NCI-H1105 treated with DMSO at 0.1 percent for 48 hours (cell line): ENCODE data around the gene MAP6D1.
"Not testable (repeated sequence)": the region's sequence is repeated elsewhere in the genome, so short reads cannot be mapped to it uniquely, and the experiment has no call there.

ENCODE experiments used
- DNase-seq: peaks from one replicate; lab custom pipeline; 2025; lab: John Stamatoyannopoulos, UW

The MAP6D1 gene

DNA sequence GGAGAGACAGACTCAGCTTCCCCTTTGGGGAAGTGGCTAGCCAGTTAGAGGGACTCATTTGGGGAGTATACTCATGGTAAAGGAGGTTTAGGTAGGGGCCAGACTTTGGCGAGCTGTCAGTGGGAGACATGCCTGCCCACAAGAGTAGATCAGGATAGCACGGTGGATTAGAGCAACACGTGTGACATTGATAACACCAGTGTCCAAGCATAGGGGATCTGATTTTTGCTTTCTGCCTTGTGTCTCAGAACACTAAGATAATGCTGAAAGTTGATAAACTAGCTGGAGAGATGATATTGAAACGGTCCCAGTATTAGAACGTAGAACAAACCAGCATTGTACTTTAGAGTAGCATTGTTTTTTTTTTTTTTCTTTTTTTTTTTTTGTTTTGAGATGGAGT, 25.9 kb downstream of the MAP6D1 start:
- no peak for DNase-seq

DNA sequence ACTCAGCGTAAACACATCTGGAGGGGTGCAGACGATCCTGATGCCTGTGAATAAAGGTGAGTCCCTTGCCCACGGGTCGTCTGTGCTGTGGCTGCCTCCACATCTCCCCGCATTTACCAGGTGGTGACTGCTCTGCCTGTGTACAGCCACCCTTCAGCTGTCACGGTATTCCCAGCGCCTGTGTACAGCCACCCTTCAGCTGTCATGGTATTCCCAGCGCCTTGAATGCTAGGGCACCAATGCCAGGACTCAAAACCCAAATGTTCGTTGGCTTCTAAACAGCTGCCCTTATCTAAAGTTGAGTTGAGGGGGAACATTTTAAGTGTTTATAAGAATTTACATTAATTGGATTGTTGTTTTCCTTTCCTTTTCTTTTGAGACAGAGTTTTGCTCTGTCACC, 27.4 kb downstream of the MAP6D1 start:
- DNase-seq = no peak

DNA sequence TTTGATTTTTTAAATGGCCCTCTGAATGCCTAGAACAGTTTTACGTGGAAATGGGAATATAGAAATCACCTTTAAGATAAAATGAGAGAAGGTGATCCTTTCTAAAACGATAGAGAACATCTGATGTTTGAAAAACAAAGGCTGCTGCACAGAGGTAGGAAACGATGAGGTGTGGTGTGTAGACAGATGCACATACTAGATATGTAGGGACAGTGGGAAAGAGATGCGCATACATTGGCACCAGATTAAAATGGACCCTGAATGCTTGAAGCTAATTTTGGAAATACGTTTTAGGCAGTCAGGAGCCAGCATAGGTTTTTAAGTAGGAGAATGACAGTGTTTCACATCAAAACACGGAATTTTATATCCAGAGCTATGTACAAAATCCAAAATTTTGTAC, 29.0 kb downstream of the MAP6D1 start:
- DNase-seq = no peak

DNA sequence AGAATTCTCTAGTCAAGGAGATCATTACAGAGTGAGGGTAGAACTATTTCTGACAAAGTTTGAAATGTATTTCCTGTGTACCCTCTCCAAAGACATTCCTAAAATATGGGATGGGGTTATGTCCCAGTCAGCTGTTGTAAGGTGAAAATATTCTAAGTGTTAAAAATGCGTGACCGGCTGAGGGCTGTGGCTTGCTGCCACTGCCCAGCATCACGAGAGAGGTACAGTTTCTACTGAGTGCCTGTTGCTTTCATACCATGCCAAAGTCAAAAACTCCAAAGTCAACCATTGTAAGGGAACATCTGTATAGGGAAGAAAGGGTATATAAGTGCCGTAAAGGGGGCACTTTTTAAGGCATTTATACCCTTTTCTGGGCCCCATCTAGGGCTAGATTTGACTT, 30.9 kb downstream of the MAP6D1 start:
- DNase-seq = no peak

DNA sequence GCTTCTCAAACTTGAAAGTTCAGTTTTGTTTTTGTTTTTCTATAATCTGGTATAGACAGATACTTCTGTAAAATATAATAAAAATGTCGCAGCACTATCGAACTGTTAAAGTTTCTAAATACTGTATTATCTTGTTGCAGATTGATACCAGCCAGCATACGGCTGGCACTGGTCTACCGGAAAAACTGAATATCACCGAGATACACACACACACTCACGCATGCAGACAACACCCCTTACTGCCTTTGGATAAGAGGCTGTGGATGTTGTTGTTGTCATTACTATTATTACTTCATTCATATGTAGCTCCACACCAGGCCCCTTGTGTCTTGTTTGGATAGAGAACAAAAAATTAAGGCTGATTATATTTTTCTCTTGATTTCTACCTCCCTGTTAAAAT, 32.4 kb downstream of the MAP6D1 start:
- DNase-seq = no peak

DNA sequence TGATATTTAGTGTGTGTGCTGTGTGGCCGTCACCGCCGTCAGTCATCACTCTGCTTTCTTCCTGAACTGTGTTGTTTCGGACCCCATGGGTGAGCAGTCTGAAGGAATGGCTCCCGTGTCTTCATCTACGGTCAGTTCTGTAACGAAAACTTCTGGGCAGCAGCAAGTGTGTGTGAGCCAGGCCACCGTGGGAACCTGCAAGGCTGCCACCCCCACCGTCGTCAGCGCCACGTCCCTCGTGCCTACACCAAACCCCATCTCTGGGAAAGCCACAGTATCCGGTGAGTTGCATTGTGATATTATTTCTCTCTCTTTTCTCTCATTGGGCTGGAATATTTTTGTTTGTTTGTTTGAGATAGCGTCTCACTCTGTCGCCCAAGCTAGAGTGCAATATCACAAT, 34.7 kb downstream of the MAP6D1 start:
- no peak for DNase-seq

DNA sequence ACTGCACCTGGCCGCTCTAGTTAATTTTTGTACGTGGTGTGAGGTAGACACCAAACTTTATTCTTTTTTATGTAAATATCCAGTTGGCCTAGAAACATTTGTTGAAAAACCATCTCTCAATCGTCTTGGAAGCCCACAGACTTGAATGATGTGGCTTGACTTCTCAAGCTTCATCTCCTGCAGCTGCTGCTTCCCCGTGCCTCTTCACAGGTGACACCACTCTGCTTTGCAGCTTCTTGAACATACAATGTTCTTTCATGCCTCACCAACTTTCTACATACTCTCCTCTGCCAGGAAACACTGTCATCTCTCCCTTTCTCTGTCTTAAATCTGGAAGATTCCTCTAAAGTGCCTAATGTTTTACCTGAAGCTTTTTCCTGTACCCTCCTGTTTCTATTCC, 35.6 kb downstream of the MAP6D1 start:
- no peak for DNase-seq

DNA sequence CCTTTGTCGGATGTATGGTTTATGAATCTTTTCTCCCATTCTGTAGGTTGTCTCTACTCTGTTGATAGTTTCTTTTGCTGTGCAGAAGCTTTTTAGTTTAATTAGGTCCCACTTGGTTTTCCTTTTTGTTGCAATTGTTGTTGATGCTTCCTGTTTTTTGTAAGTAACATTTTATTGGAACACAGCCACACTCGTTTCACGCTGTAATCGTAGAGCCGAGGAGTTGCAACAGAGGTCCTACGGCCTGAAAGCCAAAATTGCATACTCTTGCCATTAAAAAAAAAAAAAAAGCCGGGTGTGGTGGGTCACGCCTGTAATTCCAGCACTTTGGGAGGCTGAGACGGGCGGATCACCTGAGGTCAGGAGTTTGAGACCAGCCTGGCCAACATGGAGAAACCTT, 40.9 kb downstream of the MAP6D1 start:
- DNase-seq = not testable (repeated sequence)

DNA sequence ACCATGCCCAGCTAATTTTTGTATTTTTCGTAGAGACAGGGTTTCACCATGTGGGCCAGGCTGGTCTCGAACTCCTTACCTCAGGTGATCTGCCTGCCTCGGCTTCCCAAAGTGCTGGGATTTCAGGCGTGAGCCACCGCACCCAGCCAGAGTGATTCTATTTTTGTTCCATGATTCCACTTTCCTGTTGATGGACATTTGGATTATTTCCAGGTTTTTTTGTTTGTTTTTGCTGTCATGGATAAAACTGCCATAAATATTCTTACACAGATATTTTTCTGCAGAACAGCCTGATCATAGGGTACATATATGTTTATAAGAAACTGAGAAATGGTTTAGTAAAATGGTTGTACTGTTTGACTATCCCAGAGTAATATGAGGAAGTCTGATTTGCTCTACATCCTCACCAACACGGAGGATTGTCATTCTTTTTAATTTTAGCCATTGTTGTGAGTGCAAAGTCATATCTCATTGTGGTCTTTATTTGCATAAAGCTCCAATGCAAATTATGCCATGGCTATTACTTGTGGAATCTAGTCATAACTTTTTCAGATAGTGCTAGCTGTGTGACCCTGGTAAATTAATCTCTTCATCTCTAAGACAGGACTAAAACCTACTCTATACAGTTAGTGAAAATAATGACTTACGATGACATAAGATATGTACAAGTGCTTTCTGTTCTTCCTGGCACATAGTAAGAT, 42.7 kb downstream of the MAP6D1 start:
- DNase-seq = no peak

DNA sequence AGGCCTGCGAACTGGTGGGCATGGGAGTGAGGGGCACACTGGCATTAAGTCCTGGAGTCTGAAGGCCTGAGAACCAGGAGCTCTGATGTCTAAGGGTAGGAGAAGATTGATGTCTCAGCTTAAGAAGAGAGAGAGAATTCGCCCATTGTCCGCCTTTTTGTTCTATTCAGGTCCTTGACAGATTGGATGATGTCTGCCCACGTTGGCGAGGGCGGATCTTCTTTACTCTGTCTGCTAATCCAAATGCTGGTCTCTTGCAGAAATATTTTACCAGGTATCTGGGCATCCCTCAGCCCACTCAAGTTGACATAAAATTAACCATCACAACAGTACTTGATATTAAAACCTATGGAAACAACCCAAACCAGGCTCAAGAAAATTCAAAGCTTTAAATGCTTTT, 44.1 kb downstream of the MAP6D1 start:
- no peak for DNase-seq

DNA sequence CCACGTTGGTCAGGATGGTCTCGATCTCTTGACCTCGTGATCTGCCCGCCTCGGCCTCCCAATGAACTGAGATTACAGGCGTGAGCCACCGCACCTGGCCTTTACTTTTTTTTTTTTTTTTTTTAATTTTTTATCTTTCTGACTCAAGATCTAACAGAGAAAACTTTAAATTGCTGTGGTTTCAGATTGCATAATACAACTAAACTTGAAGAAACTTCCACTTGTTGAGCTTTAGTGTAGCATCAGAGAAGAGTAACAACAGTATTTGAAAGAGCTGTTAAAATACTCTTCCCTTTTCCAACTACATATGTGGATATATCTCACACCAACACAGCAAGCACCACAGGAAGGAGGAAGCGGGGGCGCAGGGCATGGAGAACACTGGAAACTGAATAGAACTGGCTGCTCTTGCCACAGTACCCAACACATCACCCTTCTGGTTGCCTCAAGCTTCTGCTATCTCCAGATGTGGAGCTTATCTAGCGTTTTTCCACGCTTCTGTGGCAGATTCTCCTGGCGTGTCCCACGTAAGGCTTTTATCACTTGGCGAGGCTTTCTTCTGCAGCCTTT, 45.4 kb downstream of the MAP6D1 start:
- no peak for DNase-seq

DNA sequence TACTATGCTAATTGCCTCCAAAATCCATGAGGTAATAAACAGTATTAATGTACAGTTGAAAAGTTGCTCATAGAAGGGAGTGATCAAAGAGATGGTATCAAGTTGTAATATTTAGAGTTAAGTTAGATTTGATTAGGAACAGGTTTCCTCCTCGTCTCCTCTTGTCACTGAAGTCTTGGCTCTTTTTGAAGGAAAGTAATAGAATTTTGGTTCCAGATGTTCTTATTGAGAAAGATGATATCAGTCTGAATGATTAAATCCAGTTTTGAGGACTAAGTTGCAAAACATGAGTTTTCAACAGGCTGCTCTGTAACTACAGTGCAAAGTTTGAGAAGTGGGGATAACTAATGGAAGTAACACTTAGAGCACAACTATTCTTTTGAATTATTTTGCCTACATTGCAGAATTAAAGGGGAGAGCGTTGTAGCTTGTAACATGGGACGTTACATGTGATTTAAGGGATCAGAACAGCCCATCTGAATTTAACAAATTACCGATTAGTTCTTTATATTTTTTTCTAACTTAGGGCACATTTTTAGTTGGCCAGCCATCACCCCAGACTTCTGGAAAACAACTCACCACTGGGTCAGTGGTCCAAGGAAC, 48.3 kb downstream of the MAP6D1 start:
- no peak for DNase-seq

DNA sequence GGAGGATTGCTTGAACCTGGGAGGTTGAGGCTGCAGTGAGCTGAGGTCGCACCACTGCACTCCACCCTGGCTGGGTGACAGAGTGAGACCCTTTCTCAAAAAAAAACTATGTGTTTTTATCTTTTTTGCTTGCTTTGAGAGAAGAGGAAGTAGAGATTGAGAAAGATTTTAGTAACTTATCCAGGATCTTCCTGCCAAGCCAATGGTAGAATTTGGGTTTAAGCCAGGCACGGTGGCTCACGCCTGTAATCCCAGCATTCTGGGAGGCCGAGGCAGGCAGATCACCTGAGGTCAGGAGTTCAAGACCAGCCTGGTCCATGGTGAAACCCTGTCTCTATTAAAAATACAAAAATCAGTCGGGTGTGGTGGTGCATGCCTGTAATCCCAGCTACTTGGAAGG, 48.9 kb downstream of the MAP6D1 start:
- DNase-seq = not testable (repeated sequence)

DNA sequence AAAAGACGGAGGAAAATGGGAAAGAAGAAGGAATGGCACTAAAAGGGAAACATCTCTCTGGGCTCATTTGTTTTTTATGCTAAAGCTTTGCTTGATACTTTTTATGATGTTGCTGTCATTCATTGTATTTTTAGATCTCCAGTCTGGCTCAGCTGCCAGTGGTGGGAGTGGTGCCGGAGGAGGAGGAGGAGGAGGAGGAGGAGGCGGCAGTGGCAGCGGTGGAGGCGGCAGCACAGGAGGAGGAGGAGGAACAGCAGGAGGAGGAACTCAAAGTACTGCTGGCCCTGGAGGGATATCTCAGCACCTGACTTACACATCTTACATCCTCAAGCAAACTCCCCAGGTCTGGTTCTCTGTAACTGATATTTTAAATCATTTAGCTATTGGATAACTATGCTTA, 49.6 kb downstream of the MAP6D1 start:
- no peak for DNase-seq

DNA sequence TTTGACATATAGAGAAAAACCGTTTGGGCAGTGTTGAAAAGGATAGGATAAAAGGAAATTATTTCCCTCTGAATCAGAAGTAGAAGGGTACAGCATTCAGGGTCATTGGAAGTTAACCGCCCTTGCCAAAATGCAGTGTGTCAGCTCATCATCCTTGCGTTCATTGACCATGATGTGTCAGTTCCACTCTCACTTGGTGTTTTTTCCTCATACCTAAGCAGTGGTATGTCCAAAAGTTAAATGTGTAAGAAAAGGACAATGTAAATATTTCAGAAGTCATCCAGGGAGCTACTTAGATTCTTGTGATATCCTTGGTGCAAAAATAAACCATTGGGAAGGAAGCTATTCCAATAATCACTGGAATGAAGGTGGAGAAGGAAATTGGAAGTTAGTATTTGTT, 50.7 kb downstream of the MAP6D1 start:
- DNase-seq = no peak

DNA sequence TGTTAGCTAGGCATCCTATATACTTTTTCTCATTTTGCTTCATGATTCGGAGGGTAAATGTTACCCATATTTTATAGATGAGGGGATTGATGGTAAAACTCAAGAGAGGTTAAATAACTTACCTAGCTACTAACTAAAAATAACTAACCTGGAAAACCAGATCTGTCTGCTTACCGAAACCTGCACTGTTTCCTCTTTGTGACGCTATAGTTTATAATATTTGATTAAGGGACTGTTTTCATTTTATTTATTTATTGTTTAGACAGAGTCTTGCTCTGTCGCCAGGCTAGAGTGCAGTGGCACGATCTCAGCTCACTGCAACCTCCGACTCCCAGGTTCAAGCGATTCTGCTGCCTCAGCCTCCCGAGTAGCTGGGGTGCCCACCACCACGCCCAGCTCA, 55.9 kb downstream of the MAP6D1 start:
- DNase-seq = no peak

DNA sequence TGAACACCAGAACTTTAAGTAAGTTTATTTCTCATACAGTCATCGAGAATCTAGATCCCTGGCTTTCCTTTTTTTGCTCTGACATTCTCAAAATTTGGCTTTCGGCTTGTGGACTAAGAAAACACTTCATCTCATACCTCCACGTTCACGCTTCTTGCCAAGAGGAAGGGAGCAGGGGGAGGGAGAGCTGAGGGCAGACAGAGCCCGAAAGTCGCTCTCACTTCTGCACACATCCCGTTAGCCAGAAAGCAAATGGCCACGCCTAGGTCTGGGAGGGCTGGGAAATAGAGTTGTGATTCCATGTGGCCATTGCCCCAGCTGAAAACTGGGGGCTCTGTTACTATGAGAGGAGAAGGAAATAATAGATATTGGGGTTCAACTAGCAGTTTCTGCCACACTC, 57.3 kb downstream of the MAP6D1 start:
- no peak for DNase-seq

DNA sequence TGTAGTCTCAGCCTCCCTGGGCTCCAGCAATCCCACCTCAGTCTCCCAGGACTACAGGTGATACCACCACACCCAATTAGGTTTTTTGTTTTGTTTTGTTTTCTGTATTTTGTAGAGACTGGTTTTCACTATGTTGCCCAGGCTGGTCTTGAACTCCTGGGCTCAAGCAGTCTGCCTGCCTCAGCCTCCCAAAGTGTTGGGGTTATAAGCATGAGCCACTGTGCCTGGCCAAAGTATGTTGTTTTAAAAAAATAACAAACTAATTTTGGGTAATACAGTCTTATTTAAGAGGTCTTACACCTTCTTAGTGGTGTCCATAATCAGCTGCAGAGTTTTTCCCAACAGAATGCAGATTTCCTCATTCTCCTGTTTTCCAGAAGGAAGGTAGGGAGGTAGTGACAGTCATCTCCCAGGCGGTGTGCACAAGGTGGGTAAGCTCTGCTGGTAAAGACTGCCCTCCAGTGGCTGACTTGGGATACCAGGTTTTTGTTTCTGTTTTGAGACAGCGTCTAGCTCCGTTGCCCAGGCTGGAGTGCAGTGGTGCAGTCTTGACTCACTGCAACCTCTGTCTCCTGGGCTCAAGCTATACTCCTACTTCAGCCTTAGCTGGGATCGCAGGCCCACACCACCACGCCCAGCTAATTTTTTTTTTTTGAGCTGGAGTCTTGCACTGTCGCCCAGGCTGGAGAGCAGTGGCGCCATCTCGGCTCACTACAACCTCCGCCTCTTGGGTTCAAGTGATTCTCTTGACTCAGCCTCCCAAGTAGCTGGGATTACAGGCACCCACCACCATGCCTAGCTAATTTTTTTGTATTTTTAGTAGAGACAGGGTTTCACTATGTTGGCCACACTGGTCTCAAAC, 58.4 kb downstream of the MAP6D1 start:
- peak; percentile 69 for DNase-seq

DNA sequence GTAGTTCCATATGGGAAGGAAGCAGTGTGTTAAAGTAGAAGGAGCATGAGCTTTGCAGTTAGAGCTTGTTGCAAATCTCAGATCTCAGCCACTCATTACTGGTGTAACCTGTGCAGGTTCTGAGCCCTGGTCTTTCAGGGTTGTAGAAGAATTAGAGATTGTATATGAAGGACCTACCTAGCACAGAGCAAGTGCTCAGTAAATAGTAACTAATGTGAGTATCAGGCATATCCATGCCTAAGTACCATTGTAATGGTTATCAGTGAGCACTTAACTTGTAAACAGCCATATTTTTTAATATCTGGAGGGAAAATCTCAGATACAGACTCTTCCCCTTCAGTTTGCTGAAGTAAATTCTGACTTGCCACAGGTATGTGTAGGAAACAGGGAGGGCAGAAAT, 59.3 kb downstream of the MAP6D1 start:
- DNase-seq = no peak
